H1 (cell line): ENCODE data around the gene SEMA3A. TPM values are rescaled to one million over a fixed set of nuclear protein-coding genes. Genes with fewer than 3 reads are reported as not detected.

Experiments
- CEBPB ChIP-seq: IDR thresholded peaks from 2 replicates; pipeline ENCODE4 v1.6.1; 2012; ENCODE audit warnings: low read depth, low read length
- MAFK ChIP-seq: IDR thresholded peaks from 2 replicates; pipeline ENCODE4 v1.6.1; 2012; ENCODE audit warnings: low read depth, mild to moderate bottlenecking, improper control_type of control experiment, low read length
- polyA plus RNA-seq, 7 experiments: library from polyadenylated mRNA; depleted of rRNA in 3 of 7; stranded (reverse) in 5 of 7; unstranded in 2 of 7; fragments of >200 nt in 5 of 7; fragments of 200-250 nt in 2 of 7; gene quantifications; 1 replicate in 5 of 7; 2 replicates in 1 of 7; 4 replicates in 1 of 7; pipeline versions ENCODE4 v1.2.1 to v1.2.3, GENCODE V29; 2011 to 2013; ENCODE audit warnings: missing spikeins in 2 of 7, mixed read lengths in 2 of 7
- total RNA-seq: library from RNA; stranded (reverse); fragmentation: NEBNext Ultra II Directional; extraction: Animal tissue kit (Norgen Biotek cat#: 25700); gene quantifications from 2 replicates; pipeline ENCODE4 v1.2.1, GENCODE V29; 2021

The SEMA3A gene
- total and polyA plus RNA-seq, 2 of the 8 experiments (the other 6 are each of a cell fraction or from before 2014, with no cell fraction given): 8.1 to 45.9 TPM

DNA sequence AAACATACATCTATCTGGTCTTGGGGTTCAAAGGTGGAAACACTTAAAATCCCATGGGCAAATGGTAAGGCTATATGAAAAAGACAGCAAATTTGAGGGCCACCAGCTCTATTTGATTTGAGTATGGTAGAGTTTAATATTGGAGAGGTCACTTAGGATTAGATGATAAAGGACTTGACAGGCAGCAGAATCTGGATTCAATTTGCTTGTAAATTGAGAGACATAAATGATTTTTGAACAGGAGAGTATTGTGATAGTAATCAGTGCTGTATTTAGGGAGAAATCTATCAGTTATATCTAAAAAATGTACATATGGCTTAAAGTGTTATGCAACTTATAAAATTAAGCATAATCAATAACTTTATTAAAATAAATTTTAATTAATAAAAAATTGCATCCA lies 155.2 kb downstream of the SEMA3A start (continued):
- TF ChIP-seq MAFK: no peak
- TF ChIP-seq CEBPB: no peak
